GM23248 (cell line): ENCODE data around the gene SND1.
"Not testable (repeated sequence)": the region's sequence is repeated elsewhere in the genome, so short reads cannot be mapped to it uniquely, and the experiment has no call there.

Experiments used
- EZH2 ChIP-seq: fragments of 200-600 bp; sonication (generic); IDR thresholded peaks from 2 replicates; pipeline ENCODE4 v1.6.1; 2018; ENCODE audit warnings: antibody characterized with exemption, mild to moderate bottlenecking; ENCODE audit not compliant: insufficient read depth, poor library complexity, severe bottlenecking
- EZH2phosphoT487 ChIP-seq: fragments of 200-600 bp; sonication (generic); IDR thresholded peaks from 2 replicates; pipeline ENCODE4 v1.6.1; 2018; ENCODE audit warnings: antibody characterized with exemption, moderate library complexity, mild to moderate bottlenecking, low read depth; ENCODE audit not compliant: insufficient read depth

- TF ChIP-seq EZH2phosphoT487, EZH2: not testable (repeated sequence)
Measured at GRCh38 chr7:127837816-127838410, 185.9 kb downstream of the SND1 start.
